HG03354 (cell line): ENCODE data around the gene TBC1D22A.
"Not testable (repeated sequence)": the region's sequence is repeated elsewhere in the genome, so short reads cannot be mapped to it uniquely, and the experiment has no call there.

Experiments
- ATAC-seq: cut with Tn5 transposase; IDR thresholded peaks from one replicate; pipeline ENCODE4 v1.9.1; 2021; ENCODE audit warnings: mild to moderate bottlenecking; ENCODE audit not compliant: unreplicated experiment, poor library complexity, severe bottlenecking

Gene TBC1D22A

DNA sequence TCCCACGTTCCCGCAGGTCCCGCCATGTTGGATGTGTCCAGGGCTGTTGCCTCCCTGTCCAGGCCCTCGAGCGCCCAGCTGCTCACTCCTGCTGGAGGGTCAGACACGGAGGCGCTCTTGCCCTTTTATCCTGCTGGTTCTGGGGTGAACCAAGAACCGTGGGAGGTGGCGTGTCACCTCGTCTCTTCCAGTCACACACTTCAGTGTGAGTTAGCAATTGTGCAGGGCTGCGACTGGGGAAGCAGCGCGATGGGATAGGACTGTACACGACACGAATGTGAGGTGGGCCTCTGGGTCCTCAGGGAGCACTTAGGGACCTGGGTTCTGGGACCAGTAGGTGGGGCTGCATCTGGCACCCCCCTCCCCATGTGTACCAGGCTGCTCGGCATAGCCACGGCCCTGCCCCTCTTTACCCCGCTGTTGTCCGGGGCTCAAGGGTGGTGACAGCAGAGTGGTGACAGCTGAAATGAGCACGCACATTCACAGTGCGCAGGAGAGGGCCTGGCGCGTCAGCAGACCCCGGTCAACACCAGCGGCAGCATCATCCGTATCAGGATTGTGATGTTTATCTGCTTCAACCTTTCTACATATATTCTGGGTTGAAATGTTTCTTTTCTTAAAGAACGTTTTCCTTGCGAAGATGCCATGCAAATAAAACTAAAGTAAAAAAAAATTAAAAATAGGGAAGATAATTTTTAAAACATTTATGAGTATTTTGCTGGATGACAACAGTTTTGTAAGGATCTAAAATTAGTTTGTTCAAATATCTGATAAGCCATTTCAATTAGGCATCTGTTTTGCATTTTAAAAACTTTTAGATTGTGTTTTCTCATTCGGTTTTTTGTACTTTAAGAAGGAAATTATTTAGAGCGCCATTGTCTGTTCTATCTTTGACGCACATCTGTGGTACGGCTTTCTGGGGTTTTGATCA is 210.7 kb downstream of the TBC1D22A start:
- no peak for ATAC-seq

DNA sequence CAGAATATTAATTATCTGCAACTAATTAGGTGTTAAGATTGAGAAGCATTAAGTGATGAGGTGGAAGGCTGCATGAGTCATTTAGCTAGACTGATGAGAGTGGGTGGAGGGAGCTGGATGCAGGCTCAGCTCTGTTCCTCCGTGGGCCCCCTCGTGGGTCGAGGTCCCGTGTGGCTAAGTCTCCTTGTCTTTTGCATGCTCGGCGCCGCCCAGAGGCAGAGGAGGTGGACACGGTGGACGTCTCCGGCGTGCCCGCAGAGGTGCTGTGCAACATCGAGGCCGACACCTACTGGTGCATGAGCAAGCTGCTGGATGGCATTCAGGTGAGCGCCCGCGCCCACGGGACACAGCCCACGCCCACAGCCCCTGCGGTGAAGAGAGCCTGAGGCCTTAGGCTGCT is 211.6 kb downstream of the TBC1D22A start:
- ATAC-seq: no peak

DNA sequence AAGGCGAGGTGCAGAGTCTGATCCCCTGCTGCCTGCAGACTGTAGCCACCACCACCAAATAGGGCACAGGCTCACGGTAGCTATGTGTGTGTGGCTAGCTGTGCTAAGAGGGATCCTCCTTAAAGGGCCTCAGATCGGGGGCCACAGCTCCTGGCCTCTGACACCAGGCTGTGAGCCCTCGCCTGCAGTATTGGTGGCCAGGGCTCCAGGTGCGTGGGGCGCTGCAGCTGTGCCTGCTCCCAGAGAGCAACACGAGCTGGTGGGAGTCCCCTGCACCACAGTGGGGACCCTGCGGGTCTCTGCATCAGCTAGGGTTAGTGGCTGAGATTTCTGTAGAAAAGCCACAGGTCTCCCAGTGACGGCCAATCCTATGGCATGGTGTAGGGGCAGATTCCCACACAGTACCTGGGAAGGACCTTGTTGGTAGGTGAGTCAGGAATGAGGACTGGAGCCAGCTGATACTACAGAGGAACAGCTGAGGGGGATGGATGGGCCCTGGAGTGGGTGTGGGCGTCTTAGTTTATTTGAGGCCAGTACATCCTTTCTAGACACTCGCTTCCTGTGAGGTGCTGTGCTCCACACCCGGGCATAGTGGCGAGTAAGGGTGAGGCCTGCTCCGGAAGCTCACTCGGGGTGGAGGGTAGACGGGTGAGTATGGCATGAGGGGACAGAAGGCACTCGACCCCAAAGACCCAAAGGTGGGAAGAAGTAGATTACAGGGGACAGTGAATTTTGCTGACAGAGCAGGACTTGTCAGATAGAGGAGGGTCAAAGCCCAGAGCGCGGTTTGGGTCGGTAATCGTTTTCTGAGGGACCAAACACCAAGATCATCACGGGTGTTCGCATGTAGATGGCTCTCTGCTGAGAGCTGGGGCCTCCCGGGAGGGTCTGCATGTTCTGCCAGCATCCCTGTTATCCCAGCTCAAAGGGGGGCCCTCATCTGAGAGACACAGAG is 212.5 kb downstream of the TBC1D22A start:
- ATAC-seq: no peak

DNA sequence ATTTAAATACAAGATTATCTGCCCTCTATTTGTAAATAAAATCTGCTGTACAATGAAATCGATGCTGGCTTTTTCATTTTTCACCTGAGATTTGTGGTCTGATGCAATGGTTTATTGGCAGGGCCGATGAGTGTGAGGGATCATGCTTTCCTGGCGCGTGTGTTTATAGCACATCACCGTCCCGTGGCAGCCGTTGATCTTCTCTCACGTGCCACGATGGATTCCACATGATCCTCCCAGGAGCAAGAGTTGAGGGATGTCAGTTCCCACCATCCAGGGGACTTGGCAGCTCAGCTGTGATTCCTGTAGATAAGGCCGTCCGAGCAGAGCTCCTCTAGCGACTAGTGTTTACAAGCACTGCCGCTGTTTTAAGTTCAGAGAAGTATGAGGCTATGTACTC is 213.7 kb downstream of the TBC1D22A start:
- no peak for ATAC-seq

DNA sequence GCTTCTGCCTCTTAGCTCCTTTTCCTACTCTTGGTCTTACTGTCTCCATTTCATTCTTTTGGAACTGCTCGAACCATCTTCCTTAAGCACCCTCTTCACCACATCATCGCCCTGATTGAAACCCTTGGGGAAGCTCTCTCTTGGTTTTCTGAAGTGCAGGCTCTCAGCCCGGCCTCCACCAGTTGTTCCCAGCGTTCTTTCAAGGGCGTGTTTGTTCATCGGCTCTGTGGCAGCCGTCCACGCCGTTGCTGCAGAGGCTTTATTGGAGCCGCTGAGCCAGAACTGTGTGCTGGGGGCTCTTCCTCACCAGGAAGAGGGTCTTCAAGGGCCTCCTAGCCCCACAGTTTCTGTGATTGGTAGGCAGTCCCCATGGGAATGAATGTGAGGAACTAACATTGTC is 214.1 kb downstream of the TBC1D22A start:
- ATAC-seq: no peak

DNA sequence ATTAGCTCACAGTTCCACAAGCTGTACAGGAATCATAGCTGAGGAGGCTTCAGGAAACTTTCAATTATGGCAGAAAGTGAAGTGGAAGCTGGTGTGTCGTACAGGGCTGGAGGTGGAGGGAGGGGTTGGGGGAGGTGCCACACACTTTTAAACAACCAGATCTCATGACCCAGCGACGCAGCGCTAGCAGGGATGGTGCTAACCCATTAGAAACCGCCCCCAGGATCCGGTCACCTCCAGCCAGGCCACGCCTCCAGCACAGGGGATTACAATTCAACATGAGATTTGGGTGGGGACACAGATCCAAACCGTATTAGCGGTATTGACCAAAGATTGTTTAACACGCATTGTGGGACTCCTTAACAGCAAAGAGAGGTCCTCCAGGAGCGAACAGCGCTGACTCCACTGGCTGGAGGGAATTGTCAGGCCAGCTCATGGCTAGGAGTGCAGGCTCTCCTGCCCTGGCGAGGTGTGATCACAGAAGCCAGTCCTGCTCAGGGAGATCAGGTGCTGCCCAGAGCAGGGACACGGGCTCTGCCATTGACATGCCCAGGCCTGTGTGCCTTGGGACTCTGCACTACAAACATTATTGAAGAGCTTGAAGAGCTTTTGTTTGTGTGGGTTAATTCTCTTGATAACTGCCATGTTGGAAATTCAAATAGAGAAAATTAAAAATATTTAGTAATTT is 215.3 kb downstream of the TBC1D22A start:
- ATAC-seq: no peak

DNA sequence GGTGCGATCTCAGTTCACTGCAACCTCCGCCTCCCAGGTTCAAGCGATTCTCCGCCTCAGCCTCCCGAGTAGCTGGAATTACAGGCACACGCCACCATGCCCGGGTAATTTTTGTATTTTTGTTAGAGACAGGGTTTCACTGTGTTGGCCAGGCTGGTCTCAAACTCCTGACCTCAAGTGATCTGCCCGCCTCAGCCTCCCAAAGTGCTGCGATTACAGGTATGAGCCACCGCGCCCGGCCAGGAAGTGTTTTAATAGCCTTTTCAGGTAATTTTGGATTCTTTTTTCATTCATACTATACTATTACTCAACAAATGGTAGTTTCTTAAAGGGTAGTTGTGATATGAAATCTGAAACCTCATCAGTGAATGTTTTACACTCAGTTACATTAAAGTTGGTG is 216.2 kb downstream of the TBC1D22A start:
- ATAC-seq: not testable (repeated sequence)

DNA sequence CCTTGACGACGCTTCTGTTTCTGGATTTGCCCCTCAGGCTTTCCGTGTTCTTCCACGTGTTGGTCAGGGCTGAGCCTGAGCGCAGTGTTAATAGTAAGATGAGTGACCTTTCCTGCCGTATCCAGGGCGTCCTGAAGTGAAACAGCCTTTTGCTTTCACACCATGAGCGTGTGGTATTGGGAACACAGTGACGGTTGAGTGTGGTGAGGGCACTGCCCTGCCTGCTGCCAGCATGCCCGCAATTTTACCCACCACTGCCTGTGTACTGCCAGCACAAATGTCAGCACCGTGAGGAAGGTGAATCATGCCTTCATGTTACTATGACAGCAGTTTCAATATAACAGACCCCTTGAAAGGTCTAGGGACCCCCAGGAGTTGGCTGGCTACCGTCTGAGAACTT is 217.1 kb downstream of the TBC1D22A start:
- no peak for ATAC-seq

DNA sequence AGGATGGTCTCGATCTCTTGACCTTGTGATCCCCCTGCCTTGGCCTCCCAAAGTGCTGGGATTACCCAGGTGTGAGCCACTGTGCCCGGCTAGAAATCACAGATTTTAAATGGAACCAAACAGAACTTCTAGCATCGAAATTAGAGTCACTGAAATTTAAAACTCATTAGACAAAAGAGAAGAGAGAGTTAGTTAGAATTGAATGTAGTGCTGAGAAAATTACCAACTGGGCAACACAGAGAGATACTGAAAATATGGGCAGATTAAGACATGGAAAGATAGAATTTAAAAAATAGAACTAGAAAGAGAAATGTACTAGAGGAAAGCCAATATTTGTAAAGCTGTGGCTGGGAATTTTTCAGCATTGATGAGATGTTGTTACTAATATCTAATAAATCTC is 217.9 kb downstream of the TBC1D22A start:
- ATAC-seq: no peak

DNA sequence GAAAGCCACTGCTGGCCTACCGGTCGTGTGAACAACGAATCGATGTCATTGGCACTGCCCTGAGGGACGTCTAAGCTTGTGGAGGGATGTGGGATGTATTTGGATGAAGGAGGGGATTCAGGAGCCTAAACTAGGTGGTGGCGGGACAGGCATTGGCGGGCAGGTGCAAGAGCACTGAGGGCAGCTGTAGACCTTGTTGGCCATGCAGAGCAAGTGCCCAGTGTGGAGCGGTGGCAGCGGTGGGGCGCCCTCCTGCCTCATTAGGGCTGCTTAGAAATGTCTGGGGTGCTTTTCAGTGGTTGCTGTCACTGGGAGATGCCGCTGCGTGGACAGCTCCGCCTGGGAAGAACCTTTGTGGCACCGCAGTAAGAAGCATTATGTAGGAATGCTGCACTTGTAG is 220.2 kb downstream of the TBC1D22A start:
- ATAC-seq: no peak

DNA sequence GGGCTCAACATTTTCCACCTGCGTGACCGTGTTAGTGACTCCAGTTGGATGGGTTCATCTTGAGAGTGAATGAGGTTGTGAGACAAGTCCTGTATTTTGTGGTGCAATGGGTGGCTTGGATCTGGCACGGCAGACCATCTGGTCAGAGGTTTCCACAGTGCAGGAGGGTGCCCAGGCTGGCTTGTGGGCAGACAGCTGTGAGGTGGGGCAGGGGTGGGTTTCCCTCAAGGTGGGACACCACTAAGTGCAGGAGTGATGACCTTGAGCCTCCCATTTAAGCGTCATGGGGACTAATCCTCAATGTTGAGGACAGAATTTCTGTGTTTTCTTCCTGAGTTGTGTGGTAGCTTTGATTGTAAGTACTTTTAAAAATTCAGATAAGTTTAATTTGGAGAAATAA is 220.6 kb downstream of the TBC1D22A start:
- ATAC-seq: no peak

DNA sequence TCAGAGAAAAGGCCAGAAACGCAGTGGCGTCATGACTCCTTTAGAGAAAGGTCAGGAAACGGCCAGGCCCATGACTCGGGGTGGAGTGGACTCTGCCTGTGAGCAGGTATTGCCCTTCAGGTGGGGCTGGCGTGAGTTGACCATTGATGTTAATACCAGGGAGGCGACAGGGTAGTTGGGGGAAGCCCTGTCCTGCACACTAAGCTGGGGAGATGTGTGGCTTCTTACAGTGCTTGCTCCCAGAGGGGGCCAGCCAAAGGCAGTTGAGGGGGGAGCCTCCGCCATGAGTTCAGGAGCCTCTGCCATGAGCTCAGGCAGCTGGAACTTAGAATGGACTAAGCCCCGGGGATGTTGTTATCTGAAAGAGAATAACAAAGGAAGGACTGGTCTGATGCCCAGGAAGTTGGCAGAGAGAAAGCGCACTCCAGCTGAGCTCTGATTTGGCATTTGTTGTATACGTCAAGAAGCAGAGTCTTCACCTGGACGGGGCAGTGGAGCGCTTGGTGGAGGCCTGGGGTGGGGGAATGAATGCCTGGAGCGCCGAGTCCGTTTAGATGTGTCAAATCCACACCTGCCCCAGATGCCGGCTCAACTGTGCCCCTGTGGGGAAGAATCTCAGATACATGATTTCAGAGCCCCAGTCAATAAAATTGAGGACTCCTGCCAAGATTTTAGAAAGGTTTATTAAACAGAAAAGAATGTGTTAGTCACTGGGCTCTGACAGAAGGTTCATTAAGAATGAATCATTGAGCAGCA is 222.5 kb downstream of the TBC1D22A start:
- ATAC-seq: no peak

DNA sequence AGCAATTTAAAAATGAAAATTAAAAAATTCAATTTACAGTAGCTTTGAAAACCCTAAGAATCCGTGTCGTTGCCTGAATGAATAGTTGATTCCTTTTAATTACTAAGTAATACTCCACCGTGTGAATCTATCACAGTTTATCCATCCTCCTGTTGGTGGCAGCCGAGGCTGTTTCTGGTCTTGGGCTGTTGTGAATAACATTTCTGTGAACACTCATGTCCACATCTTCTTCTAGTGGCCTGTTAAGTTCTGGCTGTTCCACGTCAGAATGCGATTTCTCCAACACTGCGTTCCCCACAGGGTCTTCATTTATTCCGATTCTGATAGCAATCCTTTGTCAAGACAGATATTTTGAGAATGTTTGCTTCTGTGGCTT is 223.0 kb downstream of the TBC1D22A start:
- ATAC-seq: no peak

DNA sequence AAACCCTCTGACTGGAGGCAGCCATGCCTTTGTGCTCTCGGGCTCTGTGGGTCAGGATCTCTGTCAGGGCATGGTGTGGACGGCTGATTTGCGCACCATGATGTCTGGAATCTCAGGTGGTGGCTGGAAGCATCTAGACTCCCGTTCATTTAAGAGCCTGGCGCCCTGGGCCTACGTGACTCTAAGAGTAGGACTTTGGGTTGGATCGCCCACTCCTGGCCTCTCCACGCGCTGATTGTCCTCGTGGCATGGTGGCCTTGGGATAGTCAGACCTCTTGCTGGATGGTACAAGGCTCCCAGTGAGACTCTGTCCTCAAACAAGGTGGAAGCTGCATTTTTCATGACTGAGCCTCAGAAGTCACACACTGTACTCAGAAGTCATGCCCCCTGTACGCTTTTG is 224.3 kb downstream of the TBC1D22A start:
- ATAC-seq: no peak

DNA sequence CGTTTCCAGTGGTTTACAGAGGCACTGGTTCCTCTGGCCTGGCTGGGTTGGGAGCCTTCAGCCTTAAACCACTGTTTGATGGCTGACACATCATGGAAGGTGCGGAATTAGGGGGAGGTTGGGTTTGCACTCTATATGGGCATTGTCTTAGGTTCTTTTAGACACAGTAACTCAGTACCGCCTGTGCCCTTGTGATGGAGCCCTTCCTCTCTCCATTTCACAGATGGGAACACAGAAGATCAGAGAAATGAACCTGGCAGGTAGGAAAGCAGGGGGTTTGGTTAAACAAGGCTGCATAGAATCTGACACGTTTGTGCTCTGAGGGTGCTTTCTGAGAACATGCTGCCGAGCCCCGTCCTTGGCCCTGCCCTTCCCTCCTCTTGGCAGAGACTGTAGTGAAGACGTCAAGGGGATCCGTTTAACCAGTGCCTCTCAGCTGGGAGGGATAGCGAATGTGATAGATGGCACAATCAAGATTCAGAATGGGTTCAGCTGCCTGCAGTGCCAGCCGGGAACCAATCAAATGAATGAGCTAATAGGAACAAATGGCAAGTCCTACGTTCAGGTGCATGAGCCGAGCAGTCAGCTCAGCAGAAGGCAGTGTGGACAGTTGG is 228.6 kb downstream of the TBC1D22A start:
- ATAC-seq: no peak

DNA sequence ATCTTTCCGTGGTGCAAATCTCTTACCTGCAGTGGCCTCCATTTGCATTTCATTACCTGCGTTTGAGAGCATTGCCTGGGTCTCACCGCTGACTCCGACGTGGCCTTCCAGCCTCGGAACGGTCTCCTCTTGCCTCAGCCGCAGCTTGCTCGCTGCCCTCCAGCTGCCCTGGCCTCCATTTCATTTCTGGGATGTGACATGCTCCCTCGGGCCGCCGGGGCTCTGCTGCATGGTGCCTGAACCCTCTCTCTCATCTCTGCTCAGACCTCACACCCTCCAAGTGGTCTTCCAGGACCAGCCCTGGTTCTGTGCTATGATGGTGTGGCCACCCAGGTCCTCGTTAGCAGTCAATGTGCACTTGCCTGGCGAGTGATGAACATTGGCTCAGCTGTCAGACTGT is 229.2 kb downstream of the TBC1D22A start:
- no peak for ATAC-seq

DNA sequence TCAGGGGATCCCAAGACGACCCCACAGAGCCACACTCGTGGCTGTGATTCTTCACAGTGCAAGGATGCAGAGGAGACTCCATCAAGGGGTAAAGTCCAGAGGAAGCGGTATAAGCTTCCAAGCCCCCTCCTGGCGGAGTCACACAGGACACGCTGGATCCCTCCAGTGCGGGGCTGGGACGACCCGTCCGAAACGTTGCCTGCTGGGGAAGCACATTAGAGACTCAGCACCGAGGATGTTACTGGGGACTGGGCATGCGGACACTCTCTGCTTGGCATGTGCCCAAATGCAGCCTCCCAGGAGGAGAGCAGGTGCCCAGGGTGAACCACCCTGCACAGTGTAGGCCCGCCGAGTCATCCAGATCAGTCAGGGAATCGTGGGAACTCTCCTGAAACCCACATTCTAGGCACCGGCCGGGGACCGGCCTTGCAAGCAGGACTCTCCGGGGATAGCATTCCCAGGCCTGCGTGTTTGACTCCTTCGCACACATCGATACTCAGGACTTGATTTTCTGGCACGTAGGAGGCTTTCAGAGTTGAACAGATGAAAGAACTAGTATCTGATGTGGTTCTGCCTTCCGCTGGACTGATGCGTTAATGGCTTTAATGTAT is 229.8 kb downstream of the TBC1D22A start:
- no peak for ATAC-seq

DNA sequence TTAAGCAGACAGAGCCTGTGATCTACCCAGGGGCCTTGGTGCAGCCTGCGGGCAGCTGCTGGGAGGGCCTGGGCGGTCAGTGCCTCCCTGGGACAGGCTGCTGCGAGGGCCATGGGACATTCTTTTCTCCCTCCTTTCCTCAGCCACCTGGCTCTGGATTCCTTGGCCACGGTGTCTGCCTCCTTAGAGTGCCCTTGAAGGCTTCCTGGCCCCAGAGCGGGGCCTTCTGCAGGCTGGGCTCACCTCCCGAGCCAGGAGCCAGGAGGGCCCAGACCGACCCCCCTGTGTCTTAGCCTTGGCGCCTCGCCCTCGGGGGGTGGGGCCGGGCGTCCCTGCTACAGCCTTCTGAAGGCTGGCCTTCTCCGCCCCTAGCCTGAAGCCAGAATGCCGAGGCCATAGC is 231.2 kb downstream of the TBC1D22A start:
- no peak for ATAC-seq

DNA sequence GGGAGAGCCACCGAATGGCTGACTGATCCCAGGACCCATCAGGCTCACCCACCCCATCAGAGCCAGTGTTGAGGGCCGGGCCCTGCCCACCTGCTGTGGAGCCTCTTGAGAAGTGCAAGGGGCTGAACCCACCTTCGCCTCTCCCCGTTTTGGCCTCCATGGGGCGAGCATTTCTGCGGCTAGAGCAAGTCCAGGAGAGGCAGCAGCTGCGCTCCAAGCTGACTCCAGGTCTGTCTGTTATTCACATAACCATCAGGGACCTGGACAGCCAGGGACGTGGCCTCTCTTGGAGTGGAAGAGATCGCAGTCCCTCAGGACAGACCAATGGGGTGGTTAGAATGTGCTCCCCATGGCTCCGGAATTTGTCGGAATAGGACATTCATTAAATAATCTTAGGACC is 231.8 kb downstream of the TBC1D22A start:
- no peak for ATAC-seq
